OCI-LY1 (cell line): Measurements from ENCODE around the gene ARFIP2.
"Not testable (repeated sequence)": the region's sequence is repeated elsewhere in the genome, so short reads cannot be mapped to it uniquely, and the experiment has no call there.

ENCODE experiments used
- H2AFZ ChIP-seq: fragments of 200-600 bp; sonication (generic), shearing (Covaris generic); 2 replicates; pipeline ENCODE4 v1.6.0; 2014; ENCODE audit warnings: antibody characterized with exemption, mild to moderate bottlenecking, low read length
- H3F3A ChIP-seq: fragments of 200-600 bp; sonication (generic), shearing (Covaris generic); 2 replicates; pipeline ENCODE4 v1.6.0; 2014; ENCODE audit warnings: mild to moderate bottlenecking, antibody characterized with exemption, low read length, moderate library complexity; ENCODE audit not compliant: insufficient read depth
- H3K27ac ChIP-seq: fragments of 200-600 bp; sonication (generic); 2 replicates; pipeline ENCODE4 v1.5.1; 2014; ENCODE audit warnings: low read length, mixed run types, mild to moderate bottlenecking, low read depth; ENCODE audit not compliant: poor library complexity, severe bottlenecking
- H3K27me3 ChIP-seq: fragments of 200-600 bp; sonication (generic); 2 replicates; pipeline ENCODE4 v1.6.0; 2014; ENCODE audit warnings: antibody characterized with exemption, mild to moderate bottlenecking, low read length, moderate library complexity; ENCODE audit not compliant: insufficient read depth
- H3K36me3 ChIP-seq: fragments of 200-600 bp; sonication (generic); 2 replicates; pipeline ENCODE4 v1.6.1; 2014; ENCODE audit warnings: mild to moderate bottlenecking, antibody characterized with exemption, low read length, moderate library complexity, mixed read lengths; ENCODE audit not compliant: insufficient read depth
- H3K4me1 ChIP-seq: fragments of 200-600 bp; sonication (generic); 2 replicates; pipeline ENCODE4 v1.5.1; 2014; ENCODE audit warnings: mild to moderate bottlenecking, low read length, moderate library complexity; ENCODE audit not compliant: insufficient read depth, severe bottlenecking
- H3K4me2 ChIP-seq: fragments of 200-600 bp; sonication (generic), shearing (Covaris generic); 2 replicates; pipeline ENCODE4 v1.6.1; 2014; ENCODE audit warnings: low read length
- H3K4me3 ChIP-seq: fragments of 200-600 bp; sonication (generic); 2 replicates; pipeline ENCODE4 v1.5.1; 2014; ENCODE audit warnings: low read length, low read depth, mild to moderate bottlenecking, mixed read lengths; ENCODE audit not compliant: poor library complexity, severe bottlenecking
- H3K79me2 ChIP-seq: fragments of 200-600 bp; shearing (Covaris generic); 2 replicates; pipeline ENCODE4 v1.6.1; 2016; ENCODE audit warnings: mixed run types, low read length, mixed read lengths; ENCODE audit not compliant: insufficient read depth
- H3K9ac ChIP-seq: fragments of 200-600 bp; sonication (generic), shearing (Covaris generic); 2 replicates; pipeline ENCODE4 v1.6.1; 2014; ENCODE audit warnings: mild to moderate bottlenecking, low read length, mixed read lengths
- H3K9me2 ChIP-seq: fragments of 200-600 bp; sonication (generic), shearing (Covaris generic); 2 replicates; pipeline ENCODE4 v1.6.1; 2014; ENCODE audit warnings: low read depth, mild to moderate bottlenecking, low read length, mixed read lengths
- H3K9me3 ChIP-seq: fragments of 200-600 bp; shearing (Covaris generic); 2 replicates; pipeline ENCODE4 v1.6.1; 2014; ENCODE audit warnings: low read length, mixed read lengths
- H4K20me1 ChIP-seq: fragments of 200-600 bp; sonication (generic), shearing (Covaris generic); 2 replicates; pipeline ENCODE4 v1.6.0; 2016; ENCODE audit warnings: mild to moderate bottlenecking, low read length; ENCODE audit not compliant: insufficient read depth
- EZH2 ChIP-seq: fragments of 200-600 bp; sonication (generic), shearing (Covaris generic); IDR thresholded peaks from 2 replicates; pipeline ENCODE4 v1.8.0; 2017; ENCODE audit warnings: borderline replicate concordance, mixed run types, mild to moderate bottlenecking, antibody characterized with exemption, low read length, moderate library complexity, mixed read lengths
- TF ChIP-seq, protein P1 (sequence below): fragments of 200-600 bp; sonication (generic), shearing (Covaris generic); IDR thresholded peaks from 2 replicates; pipeline ENCODE4 v1.5.1; 2017; ENCODE audit warnings: mild to moderate bottlenecking, antibody characterized with exemption, low read length, moderate library complexity, mixed read lengths

ARFIP2 gene

DNA sequence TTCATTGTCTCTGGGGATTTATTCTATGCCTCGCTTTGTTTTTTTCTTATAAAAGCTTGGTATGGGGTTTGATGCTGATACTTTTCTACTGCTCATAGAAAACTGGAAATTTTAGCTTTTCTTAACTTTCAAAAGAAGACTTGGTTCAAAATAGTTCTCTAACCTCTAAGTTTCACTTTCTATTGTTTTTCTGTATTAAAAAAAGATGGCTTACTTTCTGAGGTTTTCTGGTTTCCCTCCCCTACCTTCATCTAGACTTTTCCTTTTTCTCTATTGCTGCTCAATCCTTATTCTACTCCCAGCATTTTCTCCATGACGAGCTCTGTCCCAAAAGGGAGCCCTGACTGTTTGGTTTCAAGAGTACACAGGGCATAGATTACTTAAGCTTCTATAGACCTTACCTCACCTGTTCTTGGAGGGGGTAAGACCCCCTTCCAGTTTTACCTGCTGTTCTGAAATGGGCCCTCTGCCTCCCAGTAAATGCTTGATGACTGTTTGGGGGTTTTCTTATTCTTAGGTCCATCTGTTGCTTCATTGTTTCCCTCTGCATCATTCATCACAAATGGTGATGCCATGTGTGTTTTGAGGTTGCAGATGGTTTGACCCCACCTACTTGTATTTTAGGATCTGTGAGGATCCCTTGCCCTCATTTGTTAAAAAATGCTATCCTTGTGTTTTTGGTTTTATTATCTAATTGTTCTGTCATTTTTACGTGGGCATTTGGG, 45.4 kb upstream of the ARFIP2 start:
- no peaks in the 10 kb centered on the region for H3K36me3 ChIP-seq
- H3K27ac ChIP-seq: no peak overlapping the region
- no peak overlapping the region for H3K4me2 ChIP-seq
- H3K79me2 ChIP-seq: no peaks in the 10 kb centered on the region
- no peaks in the 10 kb centered on the region for H3K9me2 ChIP-seq
- no peaks in the 10 kb centered on the region for H3K9me3 ChIP-seq
- H4K20me1 ChIP-seq: no peaks in the 10 kb centered on the region
- TF ChIP-seq, protein P1, sequence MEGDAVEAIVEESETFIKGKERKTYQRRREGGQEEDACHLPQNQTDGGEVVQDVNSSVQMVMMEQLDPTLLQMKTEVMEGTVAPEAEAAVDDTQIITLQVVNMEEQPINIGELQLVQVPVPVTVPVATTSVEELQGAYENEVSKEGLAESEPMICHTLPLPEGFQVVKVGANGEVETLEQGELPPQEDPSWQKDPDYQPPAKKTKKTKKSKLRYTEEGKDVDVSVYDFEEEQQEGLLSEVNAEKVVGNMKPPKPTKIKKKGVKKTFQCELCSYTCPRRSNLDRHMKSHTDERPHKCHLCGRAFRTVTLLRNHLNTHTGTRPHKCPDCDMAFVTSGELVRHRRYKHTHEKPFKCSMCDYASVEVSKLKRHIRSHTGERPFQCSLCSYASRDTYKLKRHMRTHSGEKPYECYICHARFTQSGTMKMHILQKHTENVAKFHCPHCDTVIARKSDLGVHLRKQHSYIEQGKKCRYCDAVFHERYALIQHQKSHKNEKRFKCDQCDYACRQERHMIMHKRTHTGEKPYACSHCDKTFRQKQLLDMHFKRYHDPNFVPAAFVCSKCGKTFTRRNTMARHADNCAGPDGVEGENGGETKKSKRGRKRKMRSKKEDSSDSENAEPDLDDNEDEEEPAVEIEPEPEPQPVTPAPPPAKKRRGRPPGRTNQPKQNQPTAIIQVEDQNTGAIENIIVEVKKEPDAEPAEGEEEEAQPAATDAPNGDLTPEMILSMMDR: no peak
- no peak for TF ChIP-seq EZH2
- no peak overlapping the region for H3K4me3 ChIP-seq
- H3K9ac ChIP-seq: no peak overlapping the region
- no peak overlapping the region for H2AFZ ChIP-seq
- no peaks in the 10 kb centered on the region for H3F3A ChIP-seq
- no peaks in the 10 kb centered on the region for H3K27me3 ChIP-seq
- no peaks in the 10 kb centered on the region for H3K4me1 ChIP-seq

DNA sequence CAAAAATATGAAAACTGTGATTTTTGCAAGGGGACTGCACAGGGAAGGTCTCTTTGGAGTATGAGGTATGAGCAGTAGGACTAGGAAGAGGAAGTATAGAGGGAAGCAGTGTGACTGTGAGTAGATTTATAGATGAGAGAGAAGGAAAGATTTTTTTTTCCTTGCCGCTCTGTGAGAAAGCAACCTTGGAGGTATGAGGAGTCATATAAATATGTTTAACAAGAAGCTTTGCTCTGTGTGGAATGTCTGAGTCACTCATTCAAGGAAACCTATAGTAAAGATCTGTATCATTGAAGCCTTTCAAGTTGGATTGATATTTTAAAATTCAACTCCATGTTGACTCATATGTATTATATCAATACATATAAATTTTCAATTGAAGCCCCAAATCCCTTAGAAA, 42.1 kb upstream of the ARFIP2 start:
- TF ChIP-seq, protein P1: no peak
- Histone ChIP-seq H3K9ac (no peak overlapping the region), H3F3A (no peaks in the 10 kb centered on the region), H3K27me3 (no peaks in the 10 kb centered on the region), H3K36me3 (peaks cover 13% of the 10 kb centered on the region), H4K20me1 (no peaks in the 10 kb centered on the region), H3K9me2 (no peaks in the 10 kb centered on the region), H3K79me2 (no peaks in the 10 kb centered on the region), H3K9me3 (no peaks in the 10 kb centered on the region), H3K4me1 (no peaks in the 10 kb centered on the region), H3K4me3 (no peak overlapping the region), H3K4me2 (no peak overlapping the region), H2AFZ (no peak overlapping the region), H3K27ac (no peak overlapping the region)

DNA sequence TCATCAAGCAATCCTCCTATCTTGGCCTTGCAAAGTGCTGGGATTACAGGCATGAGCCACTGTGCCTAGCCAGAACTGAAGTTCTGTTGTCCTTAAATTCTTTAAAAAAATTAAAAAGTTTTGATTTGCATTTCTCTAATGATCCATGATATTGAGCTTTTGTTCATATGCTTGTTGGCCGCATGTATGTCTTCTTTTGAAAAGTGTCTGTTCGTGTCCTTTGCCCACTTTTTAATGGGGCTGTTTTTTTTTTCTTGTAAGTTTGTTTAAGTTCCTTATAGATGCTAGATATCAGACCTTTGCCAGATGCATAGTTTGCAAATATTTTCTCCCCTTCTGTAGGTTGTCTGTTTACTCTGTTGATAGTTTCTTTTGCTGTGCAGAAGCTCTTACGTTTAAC, 40.8 kb upstream of the ARFIP2 start:
- H3K27me3 ChIP-seq, H3K9me3 ChIP-seq, H3K4me1 ChIP-seq, H3K79me2 ChIP-seq, H4K20me1 ChIP-seq, H3K4me2 ChIP-seq, H3K27ac ChIP-seq, H3K4me3 ChIP-seq, H3K9ac ChIP-seq, H2AFZ ChIP-seq, H3K9me2 ChIP-seq, H3F3A ChIP-seq: not testable (repeated sequence)
- H3K36me3 ChIP-seq: peaks cover 24% of the 10 kb centered on the region

DNA sequence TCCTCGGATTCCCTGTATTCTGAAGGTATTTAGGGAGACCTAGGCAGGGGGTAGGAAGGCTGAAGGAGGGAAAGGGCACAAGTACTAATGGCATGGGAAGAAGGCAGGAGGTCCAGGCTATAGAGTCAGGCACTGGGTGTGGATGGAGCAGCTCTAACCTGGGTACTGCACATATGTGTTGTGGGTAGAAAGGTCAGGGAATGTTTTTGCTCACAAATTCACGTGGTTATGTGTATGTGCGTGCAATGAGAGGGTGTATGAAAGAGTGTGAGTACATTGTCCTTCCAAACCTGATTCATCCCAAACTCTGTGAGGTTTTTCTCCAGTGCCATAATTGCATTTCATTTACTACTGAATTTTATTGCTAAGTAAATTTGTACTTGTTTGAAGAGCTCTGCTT, 39.1 kb upstream of the ARFIP2 start:
- peaks cover 40% of the 10 kb centered on the region for H3K36me3 ChIP-seq
- no peak overlapping the region for H3K9ac ChIP-seq
- H3K79me2 ChIP-seq: no peaks in the 10 kb centered on the region
- H3K27ac ChIP-seq: no peak overlapping the region
- H3K27me3 ChIP-seq: no peaks in the 10 kb centered on the region
- TF ChIP-seq, protein P1: no peak
- no peak for TF ChIP-seq EZH2
- H4K20me1 ChIP-seq: no peaks in the 10 kb centered on the region
- no peak overlapping the region for H3K4me3 ChIP-seq
- H3K9me2 ChIP-seq: no peaks in the 10 kb centered on the region
- H3K9me3 ChIP-seq: no peaks in the 10 kb centered on the region
- H3K4me2 ChIP-seq: no peak overlapping the region
- no peaks in the 10 kb centered on the region for H3K4me1 ChIP-seq
- no peaks in the 10 kb centered on the region for H3F3A ChIP-seq
- no peak overlapping the region for H2AFZ ChIP-seq
